Measurements from ENCODE around the gene RELT.

The RELT gene

DNA sequence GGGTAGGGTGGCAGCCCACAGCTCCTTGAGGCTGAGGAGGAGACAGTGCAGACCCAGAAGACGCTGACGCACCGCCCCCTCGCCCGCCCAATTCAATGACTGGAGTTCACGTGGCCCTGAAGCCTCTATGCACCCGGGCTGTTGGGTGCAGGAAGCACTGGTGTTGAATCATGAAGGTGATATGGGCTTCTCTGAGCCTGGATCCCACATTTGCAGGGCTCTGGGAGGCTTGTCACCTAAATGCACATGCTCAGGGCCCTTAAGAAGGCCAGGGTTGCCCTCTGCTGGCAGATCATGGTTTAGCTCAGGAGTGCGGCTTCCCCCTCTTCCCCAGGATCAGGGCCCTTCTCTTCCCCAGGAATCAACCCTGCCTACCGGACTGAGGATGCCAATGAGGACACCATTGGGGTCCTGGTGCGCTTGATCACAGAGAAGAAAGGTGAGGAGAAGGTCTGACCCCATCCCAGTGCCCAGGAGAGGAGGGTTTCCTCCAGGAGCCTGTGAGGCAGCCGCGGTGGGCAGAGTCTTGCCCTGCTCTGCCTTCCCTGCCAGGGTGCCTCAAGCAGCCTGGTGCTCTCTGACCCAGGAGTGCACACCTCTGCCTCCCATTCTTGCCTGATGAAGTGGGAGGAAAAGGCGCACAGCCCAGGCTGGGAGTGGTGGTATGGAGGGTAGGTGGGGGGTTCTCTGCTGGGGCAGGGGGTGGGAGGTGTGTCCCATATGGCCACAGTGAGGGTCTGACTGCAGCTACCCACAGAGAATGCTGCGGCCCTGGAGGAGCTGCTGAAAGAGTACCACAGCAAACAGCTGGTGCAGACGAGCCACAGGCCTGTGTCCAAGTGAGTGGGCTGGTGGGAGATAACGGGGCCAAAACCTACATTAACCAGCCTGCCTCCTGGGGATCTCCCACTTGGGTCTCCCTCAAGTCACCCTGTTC lies 17.5 kb downstream of the RELT start:
- peak; percentile 97 for DNase-seq

DNA sequence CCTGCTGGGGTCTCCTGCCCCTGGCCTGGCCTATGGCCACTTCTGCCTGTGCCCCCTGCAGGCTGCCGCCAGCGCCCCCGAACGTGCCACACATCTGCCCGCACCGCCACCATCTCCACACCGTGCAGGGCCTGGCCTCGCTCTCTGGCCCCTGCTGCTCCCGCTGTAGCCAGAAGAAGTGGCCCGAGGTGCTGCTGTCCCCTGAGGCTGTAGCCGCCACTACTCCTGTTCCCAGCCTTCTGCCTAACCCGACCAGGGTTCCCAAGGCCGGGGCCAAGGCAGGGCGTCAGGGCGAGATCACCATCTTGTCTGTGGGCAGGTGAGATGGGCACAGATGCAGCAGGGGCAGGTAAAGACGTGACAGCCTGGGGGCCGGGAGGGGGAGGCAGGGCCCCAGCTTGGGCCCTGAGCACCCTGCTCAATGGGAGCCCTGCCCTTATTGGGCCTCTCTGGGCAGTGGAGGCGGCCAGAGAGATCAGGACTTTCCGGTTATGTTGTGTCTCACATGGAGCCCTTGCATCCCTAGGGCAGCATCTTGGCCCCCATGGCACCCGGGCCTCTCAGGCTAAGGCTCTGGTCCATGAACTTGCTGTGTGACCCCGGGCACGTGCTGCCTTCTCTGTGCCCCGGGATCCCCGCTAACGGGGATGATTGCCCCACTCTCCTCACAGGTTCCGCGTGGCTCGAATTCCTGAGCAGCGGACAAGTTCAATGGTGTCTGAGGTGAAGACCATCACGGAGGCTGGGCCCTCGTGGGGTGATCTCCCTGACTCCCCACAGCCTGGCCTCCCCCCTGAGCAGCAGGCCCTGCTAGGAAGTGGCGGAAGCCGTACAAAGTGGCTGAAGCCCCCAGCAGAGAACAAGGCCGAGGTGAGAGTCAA lies 18.5 kb downstream of the RELT start:
- DNase-seq, result peak; percentile 14

DNA sequence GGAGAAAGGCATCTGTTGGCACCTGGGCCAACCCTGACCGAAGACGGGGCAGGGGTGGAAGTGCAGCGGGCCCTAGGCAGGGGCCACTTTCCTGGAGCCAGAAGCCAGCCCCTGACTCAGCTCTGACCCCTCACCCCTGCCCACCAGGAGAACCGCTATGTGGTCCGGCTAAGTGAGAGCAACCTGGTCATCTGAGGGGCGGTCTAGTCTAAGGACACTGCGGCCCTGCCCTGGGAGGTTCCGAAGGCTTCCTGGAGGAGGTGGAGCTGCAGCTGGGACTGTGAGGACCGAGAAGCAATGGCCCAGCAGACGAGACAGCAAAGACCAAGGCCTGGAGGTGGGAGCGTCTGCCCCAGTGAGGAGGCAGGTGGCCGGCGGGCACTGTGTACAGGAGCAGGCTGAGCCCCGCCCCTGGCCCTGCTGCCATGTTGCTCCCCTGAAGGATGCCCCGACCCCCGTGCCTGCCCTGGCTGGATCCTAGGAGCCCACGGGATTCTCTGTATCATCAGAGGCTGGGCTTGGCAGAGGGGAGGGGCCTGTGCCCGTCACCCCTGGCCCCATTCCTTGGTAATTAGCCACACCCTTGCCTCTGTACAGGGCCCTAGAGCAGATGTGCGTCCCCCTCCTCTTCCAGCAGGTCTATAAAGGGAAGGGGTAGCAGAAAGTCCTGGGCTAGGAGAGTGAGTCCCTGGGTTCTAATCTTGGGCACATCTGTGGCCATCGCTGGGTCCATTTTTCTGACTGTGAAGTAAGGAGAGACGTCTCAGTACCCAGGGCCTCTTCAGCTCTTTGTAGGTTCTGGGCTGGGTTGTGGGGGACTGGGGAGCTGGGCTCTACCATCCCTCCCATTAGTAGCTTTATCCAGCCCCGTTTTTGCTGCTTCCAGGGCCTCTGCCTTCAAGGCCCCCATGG lies 19.4 kb downstream of the RELT start:
- peak; percentile 16 for DNase-seq

DNA sequence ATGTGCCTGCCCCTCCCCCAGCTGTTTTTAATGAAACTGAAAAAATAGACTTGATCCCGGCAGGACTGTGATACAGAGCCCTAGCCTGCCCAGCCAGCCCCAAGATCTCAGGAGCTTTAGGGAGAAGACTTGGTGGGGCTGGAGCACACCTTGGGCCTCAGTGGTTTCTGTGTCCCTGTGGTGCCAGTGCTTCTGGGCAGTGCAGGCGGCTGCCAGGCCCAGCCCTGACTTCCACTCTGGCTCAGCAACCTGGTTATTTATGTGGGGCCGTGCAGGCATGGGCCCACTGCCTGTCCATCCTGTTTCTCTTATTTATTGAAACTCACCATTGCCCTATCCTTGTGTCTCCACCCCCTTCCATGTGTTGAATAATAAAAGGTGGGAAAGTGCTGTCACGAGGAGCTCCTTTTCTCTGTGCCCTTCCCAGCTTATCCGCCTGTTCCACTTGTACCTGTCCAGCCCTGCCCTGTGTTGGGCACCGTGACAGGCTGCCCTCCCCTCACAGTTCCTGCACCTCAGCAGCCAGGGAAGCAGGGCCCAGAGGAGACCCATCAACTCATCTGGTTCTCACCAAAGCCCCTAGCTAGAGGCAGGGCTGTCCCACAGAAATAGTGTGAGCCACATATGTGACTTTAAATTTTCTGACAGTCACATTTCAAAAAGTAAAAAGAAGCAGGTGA lies 20.2 kb downstream of the RELT start:
- peak; percentile 28 for DNase-seq

DNA sequence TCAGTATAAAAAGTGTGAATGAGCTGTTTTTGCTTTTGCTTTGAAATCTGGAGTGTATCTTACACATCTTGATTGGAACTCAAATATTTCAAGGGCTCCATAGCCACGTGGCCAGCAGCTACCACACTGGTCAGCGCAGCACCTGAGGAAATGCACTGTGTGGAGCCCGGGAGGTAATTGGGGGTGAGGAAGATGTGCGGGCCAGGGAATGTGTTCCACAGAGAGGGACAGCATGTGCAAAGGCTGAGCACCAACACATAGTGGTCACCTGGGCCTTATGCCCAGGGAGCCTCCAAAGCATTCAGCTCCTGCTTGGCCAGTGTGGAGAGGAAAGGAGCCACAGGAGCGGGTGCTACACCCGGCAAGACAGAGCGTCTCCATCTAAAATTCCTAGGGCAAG lies 20.8 kb downstream of the RELT start:
- DNase-seq, result no peak

DNA sequence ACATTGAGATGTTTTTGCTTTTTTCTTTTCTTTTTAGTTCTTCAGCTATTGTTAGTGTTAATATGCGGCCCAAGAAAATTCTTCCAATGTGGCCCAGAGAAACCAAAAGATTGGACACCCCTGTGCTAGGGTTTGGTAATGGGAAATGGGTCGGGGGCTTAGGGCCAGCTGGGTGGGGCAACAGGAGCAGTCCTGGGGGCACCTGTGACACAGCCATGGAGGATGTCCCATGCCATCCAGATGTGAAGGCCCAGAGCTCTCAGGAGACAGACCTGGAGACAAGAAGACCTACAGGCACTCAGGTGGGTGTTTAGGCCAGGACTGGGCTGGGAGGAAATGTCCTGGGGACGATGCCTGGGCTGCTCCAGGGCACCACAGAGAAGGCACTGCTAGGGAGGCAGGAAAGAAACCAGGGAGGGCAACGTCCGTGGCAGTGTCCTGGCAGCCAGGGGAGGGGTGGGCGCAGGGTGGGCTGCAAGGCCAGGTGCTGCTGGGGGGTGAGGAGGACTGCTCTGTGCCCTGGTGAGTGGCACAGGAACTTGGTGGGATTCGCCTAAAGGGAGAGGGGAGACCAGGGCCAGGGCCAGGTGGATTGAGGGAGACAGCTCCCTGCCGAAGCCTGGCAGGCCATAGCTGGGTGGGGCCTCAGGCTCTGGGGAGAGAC lies 21.4 kb downstream of the RELT start:
- DNase-seq, result peak; percentile 16

DNA sequence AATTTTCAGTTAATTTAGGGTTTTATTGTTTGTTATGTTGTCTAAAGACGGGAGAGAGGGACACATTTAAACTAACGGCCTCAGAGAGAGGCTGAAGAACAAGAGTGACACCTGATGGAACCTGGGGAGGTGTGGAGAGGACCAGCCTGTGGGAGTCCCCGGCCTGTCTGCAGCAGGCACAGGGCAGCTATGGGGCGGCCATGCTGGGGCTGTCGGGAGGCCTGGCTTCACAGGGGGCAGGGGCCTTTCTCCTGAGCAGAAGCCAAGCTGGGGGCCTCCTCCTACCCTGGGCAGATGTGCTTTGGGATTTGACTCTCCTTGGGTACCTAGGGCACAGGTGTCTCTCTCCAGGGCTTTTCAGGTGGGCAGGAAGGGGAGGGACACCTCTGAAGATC lies 21.9 kb downstream of the RELT start:
- peak; percentile 40 for DNase-seq

DNA sequence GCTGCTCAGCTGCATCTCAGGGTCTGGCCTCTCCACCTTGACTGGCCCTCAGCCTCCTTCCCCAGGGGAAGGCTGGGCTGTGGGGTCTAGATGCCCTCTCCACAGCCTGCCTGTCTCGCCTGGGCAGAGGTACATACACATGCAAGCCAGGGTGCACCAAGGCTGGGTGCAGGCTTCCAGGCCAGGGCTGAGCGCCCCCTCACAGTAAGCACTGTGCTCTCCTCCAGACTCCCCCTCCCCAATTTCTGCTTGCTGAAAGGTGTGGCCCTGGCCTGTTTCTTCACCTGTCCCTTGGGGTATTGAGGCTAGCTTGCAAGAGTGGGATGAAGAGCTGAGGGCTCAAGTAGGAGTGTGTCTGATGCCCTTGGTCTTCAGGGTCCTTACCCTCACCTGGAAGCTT lies 22.5 kb downstream of the RELT start:
- no peak for DNase-seq

DNA sequence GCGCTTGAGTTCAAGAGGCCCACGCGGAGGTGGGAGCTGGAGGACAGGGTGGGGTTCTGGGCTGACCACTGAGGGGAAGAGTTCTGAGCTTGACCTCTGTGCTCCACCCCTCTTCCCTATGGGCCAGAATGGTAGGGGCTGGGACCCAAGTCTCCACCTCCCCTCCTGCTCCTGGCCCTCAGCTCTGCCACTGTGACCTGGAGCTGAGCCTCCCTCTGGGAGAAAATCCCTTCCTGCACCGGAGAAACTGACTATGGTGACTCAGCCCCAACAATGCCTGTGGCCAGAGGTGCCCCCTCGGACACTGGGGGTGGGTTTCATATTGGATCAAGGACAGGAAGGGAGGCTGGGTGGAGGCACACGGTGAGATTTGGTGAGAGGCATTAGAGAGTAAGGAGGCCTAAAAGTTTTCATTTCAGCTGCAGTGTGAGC lies 23.0 kb downstream of the RELT start:
- DNase-seq, result no peak

DNA sequence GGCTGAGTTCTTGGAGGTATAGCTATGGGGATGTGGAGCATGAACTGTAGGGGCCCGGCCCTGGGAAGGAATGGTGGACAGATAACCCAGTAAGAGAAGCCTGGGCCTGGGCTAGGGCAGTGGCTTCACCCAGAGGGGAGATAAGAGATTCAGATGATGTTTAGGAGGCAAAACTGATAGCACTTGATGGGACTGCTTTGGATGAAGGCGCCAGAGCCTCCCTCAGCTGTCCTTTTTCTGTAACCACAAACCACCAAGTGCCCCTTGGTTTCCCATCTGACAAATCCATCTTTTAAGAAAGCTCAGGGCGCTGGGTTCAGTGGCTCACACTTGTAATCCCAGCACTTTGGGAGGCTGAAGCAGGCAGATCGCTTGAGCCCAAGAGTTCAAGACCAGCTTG lies 23.4 kb downstream of the RELT start:
- no peak for DNase-seq

DNA sequence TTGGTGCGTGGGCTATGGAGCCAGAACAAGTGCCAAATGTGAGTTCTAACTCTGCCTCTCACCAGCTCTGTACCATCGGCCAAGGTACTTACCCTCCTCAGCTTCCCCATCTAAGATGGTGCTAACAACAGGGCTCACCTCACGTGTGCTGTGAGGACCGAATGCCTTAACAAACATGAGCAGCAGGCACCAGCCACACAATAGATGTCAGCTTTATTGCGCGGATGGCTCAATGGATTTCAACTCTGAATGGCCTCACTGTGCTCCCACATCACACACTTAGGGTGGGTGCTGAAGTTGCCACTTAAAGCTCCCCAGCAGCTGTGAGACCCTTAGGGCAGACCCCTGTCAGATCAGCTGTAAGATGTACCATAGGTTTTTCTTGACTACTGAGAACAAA lies 24.1 kb downstream of the RELT start:
- DNase-seq, result no peak

DNA sequence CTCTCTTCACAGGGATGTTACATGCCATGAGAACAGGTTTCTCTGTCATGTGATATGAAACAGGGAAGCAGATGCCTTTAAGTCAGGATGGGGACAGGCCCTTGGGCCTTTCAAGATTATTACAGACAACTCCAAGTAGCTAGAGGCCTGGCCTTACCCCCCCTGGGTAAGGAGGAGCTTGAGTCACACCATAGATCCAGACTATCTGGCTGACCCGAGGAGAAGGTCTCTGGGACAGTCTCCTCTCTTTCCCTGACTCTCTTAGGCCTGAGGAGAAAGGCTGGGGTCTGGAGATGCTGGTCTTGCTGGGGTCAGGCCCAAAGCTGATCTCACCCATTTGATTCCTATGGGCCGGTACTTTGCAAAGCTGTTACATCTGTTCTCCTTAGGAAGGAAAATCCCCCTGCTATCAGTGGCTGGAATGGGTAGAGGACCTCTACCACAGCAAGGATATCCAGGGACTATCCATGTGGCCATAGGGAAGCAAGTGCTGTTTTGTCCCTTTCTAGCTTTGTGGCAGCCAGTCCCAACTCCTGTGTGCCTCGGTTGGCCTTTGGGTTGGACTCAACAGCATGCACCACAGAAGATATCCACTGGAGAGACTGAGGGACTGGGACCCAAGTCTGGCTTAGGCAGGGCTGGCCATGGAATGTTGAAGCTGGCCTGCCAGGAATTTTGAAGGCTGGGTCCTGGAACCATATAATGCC lies 25.2 kb downstream of the RELT start:
- no peak for DNase-seq

DNA sequence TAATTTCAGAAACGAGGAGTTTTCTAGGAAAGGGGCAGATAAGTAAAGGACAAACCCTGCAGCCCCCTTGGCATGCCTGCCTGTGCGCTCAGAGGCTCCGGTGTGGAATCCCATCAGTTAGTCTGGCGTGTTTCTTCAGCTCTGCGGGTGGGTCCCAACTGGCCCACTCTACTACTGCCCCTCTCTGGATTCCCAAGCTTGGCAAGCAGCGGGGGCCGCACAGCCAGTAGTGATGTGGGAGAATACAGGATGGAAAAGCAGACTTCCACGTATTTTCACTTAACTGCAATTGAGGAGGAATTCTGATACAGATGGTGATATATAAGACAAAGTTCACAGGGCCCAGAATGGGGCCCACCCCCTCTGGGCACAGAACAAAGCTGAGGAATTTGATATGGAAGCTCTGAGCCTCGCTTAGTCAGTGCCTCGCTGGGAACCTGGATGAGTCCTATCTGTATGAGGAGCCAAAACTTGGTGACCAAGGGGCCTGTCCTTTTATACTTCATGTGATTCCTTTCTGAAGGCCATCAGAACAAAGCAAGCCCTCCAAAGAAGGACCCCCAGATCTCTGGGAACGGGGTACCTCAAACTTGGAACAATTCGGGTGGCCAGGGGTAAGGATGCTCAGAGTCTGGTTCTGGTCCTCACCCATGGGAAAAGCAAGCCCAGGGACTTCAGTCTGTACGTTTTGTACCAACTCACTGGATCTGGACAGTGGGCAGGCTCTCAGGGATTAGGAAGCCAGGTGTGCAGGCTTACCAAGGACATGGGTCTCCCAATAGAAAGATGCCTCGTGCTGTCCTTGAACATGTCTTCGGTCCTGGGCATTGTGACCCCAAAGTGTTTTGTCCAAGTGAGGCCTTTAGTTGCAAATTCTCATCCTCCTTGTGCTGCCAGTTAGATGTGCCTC lies 26.0 kb downstream of the RELT start:
- DNase-seq, result no peak

DNA sequence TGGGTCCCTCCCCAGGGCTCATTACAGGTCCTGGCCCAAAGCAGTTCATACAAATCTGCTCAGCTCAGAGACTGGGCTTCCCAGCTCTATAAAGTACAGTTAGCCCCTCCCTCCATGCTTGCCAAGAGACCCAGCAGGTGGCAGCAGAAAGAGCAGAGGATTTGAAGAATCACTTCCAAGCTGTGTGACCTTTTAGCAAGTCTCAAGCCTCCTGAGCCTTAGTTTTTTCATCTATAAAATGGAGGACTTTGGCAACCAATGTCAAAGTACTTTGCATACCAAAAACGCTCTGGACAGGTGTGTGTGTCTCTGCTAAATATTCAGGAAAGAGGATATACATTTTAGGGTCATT lies 26.6 kb downstream of the RELT start:
- DNase-seq, result no peak

DNA sequence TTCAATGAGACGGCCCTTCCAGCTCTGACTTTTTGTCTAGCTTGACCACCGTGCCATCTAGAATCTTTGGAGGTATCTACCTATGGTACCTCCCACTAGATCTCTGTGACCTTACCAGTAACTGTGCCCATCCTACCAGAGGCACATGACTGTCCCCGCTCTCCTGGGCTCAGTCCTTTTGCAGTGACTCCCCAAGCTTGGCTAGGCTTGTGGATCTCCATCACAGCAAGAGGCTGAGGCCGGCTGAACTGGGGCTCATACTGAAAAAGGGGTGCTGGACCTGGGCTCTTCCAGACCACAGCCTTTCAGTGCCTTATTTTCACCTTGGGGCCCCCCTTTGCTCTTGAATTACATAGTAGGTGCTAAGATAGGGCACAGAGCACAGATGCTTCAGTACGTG lies 27.3 kb downstream of the RELT start:
- no peak for DNase-seq

DNA sequence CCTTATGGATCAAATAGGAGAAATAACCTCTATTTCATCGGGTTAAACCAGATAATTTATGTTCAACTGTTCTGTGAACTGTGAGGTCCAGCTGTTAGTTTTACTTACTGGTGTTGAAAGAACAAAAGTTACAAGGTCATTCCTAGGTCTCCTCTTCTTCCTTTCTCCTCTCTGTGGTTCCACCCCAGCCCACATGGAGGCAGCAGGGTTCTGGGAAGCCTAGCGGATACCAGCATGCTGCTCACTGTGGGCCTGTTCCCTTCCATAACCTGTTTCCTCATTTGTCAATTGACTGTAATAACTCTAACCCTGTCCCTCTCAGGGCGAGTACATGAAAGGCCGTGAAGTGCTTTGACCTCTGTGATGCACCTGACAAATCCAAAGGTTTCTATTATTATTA lies 27.8 kb downstream of the RELT start:
- DNase-seq, result no peak

DNA sequence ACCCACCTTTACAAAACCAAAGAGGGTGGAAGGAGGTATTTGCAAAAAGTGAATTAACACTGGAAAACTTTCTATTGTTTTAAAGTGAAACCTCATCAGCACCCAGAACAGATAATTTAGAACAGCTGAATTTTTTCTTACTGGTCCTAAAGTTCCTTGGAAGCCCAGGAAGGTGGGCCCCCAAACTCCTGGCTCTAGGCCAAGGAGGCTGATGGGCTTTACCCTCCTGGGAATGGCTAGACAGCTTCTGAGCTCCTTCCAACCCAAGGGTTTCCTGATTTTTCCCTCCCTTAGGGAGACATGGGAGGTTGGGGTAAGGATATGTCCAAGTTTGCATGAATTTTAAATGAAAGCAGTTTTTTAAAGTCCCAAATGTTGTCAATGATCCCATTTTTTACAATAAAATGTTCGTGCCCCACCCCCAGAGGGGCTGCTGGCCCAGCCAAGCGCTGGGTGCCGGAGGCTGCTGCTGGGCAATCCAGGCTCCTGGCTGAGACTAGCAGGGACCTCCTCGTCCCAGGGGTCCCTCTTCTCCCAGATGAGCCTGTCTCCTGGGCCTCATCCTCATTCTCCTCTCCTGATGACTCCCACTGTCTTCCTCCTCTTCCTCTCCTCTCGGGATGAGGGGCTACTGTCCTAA lies 28.4 kb downstream of the RELT start:
- no peak for DNase-seq

DNA sequence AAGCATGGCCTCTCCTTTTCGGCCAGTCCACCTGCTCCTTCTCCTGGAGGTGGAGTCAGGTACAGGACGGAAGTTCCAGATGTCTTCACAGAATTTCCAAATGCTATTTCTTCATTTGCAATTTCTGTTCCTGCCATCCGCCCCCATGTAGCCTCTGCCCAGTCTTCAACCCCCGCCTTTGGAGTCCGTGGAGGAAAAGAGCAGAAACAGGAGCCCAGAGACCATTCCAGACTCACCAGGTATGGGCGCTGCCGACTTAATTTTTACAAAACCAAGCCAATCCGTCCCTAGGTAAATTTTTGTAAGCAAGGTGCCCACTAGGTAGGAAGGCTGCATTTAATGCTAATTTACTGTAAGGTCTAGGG lies 28.9 kb downstream of the RELT start:
- no peak for DNase-seq

DNA sequence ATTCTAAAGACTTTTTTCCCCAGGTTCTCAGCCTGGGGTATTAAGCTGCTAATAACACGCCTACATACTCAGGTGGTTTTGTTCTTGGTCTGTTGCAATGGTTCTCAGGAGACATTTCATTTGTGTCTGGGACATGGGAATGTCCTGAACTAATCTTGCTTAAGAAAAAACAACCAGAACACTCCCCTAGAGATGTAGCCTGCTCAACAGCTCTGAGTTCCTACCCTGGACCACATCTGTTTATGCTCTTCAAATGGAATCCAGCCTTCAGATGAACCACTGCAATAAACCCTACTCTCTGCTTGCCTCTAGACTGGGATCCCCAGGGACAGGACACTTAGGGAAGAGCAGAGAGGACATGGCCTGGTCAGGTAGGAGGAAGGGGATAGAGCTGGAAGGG lies 29.9 kb downstream of the RELT start:
- DNase-seq, result no peak

DNA sequence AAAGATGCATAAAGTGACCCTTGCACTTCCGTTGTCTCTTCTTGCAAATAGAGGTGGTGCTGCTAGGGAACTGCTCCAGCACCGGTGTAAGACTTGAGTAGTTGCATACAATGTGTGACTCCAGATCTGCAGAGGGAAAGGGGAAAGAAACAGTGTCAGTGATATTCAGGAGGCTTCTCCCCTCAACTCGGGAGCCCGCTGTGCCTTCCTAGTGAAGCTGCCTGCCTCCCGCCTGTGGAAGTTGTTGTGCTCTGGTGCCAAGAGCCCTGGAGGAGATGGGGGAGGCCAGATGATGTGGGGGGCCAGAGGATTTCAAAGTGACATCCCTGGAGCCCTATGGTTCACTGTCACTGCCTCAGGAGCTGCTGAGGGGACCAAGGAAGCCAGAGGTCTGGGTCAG lies 30.4 kb downstream of the RELT start:
- no peak for DNase-seq
